GM19467 (cell line): ENCODE results near the gene GRIK3.

Source experiments
- ATAC-seq: cut with Tn5 transposase; IDR thresholded peaks from one replicate; pipeline ENCODE4 v1.9.1; 2021; ENCODE audit warnings: mild to moderate bottlenecking, moderate library complexity; ENCODE audit not compliant: unreplicated experiment

Gene GRIK3

DNA sequence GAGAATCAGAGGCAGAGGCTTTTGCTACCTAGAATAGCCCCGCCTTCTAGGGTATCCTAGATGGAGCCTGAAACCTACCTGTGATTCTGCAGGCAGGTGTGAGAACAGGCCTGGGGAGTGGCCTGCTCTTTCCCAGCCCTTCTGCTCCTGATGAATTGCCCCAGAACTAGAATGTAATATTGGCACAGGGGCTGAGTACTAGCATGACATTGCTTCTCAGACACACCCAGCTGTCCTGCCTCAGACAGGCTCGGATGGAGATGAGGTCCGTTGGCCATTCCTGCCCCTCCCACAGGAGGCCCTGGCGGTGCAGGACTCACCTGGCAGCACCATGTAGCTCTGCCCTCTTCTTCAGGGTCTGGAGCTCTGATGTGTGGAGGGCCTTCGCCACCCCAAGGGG lies 237.6 kb downstream of the GRIK3 start:
- no peak for ATAC-seq

DNA sequence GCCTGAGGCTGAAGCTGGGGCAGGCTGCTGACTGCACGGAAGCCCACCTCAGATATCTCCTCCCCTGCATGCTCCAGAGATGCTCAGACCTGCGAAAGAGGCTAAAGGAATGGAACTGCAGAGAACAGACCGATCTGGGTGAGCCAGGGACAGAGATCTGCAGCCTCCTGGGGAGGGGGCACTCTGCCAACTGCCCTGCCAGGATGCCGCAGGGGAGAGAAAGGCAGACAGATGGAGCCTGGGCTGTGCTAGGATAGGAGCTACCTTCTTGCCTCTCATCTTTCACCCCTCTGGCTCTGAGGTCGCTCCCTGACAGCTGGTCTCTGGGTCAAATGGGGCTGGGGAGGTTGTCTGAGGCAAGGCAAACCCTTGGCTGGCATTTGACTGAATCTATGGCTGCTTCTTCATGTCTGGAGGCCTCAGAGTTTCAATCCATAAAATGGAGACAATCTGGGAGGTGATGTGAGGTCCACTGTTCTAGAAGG lies 238.2 kb downstream of the GRIK3 start:
- no peak for ATAC-seq

DNA sequence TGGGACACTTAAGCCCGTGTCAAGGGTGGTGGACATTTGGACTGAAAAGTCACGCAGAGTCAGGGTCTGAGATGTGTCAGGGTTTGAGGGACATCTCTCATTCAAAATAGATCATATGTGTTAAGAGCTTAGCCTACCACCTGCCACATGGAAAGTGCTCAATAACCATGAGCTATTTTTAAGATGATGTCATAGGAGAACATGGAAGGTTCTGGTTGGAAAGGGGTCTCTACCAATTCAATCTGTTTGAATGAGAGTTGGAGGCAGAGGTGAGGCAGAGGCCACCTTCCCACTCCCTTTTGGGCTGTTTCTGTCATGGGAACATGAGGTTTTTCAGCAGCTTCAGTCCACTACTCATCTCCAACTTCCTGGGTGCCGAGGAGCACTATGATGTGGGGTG lies 239.9 kb downstream of the GRIK3 start:
- ATAC-seq: no peak

DNA sequence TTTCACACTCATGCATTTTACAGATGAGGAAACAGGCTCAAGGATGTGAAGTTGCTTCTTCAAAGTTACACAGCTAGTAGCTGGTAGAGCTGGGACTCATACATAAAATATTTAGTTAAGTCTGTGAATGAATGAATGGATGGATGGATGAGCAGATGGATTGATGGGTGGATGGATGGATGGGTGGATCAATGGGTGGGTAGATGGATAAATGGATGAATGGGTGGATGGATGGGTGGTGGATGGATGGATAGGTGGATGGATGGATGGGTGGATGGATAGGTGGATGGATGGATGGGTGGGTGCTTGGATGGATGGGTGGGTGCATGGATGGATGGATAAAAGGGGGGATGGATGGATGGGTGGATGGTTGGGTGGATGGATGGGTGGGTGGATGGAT lies 240.9 kb downstream of the GRIK3 start:
- no peak for ATAC-seq

DNA sequence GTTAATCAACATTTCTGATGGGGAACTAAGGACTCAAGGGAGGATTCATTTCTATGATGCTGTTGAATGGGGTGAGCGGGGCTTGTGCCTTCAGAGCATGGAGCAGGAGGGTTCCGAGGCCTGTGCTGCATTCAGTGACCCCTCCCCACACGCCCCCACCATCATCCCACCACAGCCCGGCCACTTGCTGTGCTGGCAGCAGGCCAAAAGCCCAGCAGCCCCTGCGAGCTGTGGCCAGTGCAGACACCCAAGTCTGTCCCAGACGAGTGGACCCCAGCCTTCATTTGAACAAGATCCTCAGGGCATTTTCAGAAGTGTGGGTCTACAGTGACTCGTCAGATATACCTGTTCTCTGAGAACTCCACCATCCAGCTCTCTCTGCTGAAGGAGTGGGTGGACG lies 242.0 kb downstream of the GRIK3 start:
- no peak for ATAC-seq

DNA sequence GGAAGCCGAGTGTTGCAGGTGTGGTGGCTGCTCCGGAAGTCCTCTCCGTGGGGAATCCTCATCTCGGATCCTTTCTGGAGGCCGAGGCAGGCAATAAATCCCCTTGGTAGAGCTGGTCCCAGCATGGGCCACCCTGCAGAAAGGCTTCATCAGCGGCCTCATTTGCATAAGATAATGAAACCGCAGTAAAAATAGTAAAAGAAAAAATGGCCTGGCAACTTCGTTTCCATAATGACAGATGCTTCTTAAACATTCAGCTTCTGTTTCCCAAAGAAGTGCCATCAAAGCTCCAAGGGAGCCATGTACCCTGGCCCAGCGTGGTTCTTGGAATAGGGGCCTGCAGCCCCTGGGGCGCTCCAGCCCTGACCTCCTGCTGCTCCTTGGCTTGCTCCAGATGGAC lies 244.1 kb downstream of the GRIK3 start:
- ATAC-seq: no peak

DNA sequence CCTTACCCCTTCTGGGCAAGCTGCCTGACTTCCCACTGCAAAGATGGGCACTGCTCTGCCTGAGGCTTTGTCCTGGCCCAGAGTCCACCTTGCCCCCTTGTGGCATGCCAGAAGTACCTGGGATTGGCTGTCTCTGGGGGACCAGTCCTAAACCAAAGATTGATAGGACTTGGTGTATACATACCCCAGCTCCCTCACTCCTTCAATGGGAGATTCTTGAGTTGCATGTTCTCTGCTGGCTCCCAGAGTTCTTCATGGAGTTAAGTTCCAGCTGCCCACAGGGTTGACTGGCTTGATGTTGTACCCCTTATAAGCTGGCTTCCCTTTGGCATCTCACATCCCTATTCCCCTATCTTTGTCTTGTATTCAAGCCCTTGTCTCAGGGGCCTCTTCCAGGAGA lies 244.8 kb downstream of the GRIK3 start:
- ATAC-seq: no peak

DNA sequence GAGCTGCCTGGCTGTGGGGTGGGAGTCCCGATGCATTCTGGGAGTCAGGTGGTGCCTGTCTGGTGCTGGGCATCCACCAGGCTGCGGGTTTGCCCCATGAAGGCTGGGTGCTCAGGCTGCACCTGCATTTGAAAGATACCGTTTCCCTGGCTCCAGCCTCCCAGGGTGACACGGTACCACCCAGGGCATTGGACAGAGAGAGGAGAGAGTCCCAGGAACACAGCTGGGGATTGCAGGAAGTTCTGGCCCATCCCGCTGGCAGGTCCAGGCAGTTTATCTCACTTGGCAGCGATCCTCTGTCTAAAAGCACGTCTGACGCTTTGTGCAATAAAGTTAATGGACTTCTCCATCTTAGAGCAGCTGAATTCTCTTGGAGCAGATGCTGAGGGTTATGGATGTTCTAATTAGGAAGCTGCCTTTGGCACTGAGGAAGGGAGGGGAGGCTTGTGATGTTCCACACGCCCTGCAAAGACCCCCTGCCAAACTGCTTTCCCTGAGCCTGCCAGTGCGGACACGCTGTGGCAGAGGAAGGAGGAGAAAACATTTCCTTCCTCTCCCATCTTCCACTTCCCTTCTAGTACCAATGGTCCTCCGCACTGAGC lies 246.9 kb downstream of the GRIK3 start:
- ATAC-seq: no peak

DNA sequence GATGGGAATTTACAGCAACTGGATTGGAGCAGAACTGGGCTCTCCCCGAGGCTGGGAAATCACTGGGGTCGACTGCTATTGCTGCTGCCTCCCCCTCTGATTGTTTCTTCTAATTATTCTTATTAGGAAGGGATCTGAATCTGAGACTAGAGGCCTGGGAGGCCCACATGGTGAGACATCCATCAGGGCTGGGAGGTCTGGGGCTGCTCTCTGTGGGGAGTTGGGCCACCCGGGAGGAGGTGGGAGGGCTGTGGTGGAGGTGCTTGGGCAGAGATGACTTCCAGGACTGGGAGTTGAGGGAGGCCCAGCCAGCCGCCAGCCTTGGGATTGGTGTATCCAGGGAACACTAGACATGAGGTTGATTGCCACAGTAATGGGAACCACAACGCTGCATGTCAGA lies 247.9 kb downstream of the GRIK3 start:
- no peak for ATAC-seq

DNA sequence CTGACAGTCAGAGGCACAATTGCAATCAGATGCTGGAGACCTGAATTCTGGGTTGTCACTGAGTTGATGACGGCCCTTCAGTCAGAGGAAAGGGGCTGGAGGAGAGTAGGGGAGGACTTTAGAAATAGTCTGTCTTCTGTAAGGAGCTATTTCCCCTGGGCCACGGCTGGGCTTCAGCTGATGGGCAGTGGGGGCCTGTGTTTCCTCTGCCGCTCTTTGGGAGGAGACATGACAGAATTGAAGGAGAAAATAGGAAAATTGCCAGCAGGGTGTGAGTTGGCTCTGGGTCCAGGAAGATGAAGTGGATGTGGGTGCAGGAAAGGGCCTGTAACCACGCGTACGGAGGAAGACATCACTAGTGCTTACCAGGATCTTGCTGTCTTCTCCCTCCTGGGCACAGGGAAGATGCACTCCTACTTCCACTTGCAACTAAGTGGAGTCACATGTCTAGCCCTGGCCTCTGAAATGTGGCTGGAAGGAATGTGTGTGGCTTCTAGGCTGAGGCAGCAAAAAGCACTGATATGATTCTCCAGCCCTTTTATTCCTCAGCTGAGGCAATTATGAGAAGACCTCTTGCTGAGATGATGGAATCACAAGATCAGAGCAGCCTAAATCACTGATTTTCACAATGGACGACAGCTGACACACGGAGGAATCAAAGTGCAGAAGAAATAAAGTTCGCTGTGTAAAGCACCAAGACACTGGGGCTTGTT lies 250.0 kb downstream of the GRIK3 start:
- no peak for ATAC-seq

DNA sequence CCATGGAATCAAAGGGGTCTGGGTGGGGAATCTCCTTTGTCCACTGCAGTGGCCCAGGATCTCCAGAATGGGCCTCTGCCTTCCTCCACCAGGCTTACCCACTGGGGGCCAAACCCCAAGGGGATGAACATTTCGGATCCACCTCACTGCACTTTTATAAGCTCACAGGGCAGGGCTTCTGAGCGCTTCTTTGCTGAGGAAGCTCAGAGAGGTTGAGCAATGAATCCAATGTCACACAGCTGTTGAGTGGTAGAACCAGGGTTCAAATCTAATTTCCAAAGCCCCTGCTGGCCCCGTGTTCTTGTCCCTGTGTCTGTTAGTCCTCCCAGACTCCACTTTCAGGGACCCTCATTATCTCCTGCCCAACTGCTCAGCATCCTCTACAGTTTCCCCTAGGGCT lies 250.8 kb downstream of the GRIK3 start:
- no peak for ATAC-seq

DNA sequence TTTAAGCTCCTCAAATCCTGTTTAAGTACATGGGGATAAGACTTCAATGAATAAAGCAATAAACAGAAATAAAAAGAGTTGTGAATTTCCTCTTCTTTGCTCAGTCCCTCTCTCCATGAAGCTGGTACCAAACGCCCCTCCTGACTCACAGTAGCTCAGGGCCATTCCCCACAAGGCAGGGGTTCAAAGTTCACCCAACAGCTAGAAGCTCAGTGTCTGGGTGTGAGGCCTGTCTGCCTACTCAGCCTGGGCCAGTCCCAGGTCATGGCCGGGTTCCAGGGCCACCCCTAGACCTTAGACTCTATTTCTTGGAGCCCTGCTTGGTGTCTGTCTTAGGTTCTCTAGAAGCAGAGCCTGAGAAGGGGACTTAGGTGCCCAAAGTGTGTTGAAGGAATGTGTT lies 251.5 kb downstream of the GRIK3 start:
- ATAC-seq: no peak

DNA sequence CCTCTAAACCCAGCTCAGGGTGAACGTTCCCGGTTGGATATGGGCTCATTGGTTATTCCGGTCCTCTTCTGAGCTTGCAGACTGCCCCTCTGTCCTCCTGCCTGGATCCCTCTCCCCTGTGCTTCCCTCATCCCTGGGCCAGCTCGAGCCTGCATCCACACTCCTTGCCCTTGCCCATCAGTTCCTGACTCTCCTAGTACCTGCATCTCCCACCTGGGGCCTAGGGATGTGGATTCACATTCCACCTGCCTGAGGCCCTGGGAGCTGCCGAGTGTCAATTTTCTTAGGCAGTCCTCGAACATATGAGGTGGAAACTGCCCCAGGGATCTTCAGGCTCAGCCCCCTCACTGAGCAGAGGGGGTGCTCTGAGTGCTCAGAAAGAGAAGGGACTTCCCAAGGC lies 252.2 kb downstream of the GRIK3 start:
- no peak for ATAC-seq

DNA sequence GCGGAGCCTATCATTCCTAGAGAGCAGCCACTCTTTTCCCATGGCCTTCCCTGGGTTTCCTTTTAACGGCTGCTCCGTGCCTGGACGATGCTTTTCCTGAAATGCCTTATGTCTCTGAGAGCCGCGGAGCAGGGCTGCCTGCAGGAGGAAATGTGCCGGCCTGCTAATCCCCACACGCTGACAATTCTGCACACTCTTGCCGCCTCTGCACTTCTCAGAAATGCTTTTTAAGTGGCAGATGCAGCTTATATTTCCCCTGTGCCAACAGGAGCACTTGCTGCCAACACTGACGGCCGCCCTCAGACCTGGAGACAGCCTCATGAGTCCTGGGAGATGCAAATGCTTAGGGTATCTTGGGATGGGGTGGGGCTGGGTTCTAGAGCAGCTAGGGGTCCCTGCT lies 253.2 kb downstream of the GRIK3 start:
- ATAC-seq: no peak

DNA sequence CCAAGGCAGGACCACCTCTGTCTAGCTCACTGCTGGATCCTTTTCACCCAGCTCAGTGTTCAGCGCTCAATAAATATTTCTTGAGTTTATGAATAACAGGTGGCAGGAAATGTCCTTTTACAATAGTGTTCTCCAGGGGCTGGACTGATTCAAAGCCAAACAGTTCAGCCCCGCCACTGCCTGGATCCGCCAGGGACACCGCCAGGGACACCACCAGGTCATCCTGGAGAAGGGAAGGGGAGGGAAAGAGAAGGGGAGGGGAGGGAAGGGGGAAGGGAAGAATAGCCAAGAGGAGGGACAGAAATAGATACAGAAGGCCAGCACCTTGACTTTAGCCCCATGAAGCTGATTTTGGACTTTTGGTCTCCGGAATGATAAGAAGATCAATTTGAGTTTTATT lies 255.6 kb downstream of the GRIK3 start:
- no peak for ATAC-seq

DNA sequence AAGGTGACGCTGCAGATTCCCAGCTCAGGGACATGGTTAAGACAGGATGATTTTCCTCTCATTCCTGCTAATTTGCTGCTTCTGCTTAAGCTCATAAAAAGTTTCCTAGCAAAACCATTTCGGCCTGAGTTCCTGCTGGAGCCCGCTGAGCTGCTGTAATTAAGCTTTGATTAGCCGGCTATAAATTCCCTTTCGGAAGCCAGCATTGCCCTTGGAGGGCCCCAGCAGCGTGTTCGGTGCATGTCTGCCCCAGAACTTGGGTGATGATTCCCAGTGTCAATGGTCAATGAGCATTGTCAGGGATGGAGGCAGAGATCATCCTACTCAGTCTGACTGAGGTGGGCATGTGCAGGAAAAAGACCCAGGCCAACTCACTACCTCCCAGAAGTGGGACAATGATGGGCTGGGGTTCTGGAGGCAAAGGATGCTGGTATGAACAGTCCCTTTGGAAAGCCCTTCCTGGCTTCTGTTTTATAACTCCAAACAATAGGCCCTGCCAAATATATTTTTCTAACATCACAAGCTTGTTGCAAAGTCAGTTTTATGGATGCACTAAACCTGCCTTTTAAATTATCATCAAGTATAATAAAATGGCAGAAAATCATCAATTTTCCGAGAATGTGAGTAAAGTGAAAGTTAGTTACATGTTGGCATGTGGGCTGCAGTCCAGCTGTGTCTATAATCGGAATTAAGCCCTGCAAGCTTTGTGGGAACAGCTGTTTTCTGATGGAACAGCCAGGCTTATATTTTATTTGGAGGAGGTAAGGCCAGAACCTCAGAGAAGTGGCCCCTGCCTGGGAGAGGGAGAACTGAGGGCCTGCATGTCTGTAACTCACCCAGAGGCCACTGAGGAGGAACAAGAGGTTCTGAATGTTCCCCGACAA lies 257.1 kb downstream of the GRIK3 start:
- no peak for ATAC-seq

DNA sequence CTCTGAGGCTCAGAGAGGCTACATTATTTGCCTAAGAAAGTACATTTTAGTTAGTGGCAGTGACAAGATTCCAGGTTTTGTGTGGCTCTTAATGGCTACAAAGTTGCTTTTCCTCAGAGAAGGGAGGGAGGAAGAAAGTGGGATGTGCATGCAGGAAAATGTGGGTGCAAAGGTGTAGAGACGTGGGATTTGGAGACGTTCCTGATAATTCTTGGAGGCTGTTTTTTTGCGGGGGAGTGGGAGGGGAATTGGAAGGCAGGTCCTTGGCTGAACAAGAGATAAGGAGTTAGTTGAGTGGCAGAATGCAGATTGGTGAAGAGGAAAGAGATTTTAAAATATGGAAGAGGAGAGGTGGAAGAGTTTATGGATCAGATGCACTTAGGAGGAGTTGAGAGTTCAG lies 258.1 kb downstream of the GRIK3 start:
- ATAC-seq: no peak

DNA sequence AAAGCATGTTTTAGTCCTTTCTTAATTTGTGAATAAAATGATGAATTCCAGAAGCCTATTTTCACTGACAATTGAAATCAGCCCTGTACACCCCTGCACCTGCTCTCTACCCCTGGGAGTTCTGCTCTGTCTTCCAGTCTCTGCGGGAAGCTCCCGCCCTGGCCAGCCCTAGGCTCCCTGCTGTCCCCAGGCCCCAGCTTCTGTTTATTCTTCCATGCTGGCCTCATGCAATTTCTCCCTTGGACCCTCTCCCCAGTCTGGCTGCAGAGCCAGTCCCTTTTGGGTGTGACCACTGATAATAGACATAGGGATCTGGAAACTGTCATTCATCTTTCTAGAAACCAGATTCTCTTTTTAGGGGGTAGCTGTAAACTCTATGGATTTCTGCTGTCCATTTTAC lies 258.6 kb downstream of the GRIK3 start:
- no peak for ATAC-seq

DNA sequence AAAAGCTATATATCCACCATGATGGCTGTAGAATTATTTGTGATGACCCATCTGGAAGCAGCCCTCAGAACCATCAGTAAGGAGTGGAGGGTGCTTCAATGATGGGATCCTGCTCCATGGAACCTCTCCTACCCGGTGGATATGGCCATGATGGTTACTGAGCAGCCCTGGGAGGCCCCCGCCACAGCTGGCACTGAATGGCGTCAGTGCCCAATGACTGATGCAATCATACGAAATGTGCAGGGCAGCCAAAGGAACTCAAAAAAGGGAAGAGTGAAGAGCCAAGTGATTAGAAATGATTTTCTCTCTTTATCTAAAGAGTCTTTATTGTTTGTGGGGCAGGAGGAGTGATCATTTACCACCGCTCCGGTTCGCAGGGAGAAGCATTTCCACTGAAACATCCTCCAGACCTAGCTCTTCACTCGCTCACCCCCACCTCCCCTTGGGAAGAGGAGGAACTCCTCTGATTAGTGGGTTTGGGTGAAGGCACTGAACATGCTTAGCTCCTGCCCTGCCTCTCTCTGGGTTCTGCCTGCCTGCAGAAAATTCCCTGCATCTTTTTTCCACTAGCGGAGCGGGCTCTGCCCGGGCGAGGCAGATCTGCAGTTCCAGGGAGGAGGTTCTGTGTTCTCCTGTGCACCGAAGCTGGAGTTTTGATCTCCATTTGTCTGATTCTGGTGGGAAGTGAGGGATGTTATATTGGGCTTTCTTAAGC lies 260.3 kb downstream of the GRIK3 start:
- no peak for ATAC-seq

DNA sequence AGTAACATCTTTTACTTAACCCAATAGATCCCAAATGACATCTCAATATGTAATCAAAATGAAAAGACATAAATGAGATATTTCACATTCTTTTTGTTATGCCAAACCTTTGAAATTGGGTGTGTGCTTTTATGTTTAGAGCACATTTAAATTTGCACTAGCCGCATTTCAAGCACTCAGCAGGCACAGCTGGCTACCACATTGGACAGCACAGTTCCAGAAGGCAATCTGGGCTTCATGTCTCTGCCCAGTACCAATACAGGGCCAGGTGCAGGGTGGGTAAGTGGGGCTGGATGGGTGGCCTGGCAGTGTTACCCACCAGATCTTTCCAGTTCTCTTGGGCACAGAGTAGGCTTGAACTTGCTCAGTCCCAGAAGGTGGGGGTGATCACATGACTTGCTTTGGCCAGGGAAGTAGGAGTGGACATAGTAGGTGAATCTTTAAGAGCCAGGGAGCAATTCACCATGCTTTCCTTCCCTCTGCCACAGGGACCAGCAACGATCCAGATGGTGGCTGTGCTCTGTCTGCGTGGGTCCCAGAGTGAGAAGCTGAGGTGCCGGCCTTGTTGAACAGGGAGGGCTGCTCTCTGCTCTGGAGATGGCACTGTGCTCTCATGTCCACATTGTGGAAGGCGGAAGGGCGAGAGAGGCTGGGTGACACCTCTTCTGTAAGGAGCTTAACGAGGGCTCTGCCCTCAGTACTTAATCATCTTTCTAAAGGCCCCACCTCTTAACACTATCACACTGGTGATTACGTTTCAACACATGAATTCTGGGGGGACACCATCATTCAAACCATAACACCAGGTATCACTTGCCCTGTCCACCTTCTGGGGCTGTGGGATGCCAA lies 261.4 kb downstream of the GRIK3 start:
- ATAC-seq: no peak
